SK-N-SH (cell line): ENCODE results near the gene PHOSPHO2. TPM values are rescaled to one million over a fixed set of nuclear protein-coding genes. Genes with fewer than 3 reads are reported as not detected.

Experiments
- CTCF ChIA-PET: fragments of 300-600, 350-600 bp; formaldehyde crosslinking; extraction: SDS; loops from one replicate; lab custom pipeline; 2021; lab: Yijun Ruan, JAX
- POLR2A ChIA-PET: fragments of 350-600 bp; sonication (Branson Sonifier 250); formaldehyde crosslinking; extraction: SDS; loops from one replicate; lab custom pipeline; 2020; ENCODE audit warnings: antibody characterized with exemption, inconsistent platforms; lab: Yijun Ruan, JAX
- DNase-seq: peaks from one replicate; pipeline ENCODE4 v3.0.0; 2012
- H2AFZ ChIP-seq: fragments of 200-600 bp; sonication (generic); 2 replicates; pipeline ENCODE4 v1.8.1; 2016; ENCODE audit warnings: antibody characterized with exemption, mild to moderate bottlenecking, low read depth
- H3F3A ChIP-seq: fragments of 200-600 bp; sonication (generic); replicated peaks from 2 replicates; pipeline ENCODE3; 2016; ENCODE audit warnings: antibody characterized with exemption, mild to moderate bottlenecking; ENCODE audit not compliant: insufficient read depth
- H3K27ac ChIP-seq, 2 experiments: fragments of 200-500 bp in 1 of 2; fragments of 200-600 bp in 1 of 2; sonication (Bioruptor generic) in 1 of 2; sonication (generic), shearing (Covaris generic) in 1 of 2; 2 replicates each; pipeline versions ENCODE4 v1.5.1 to v1.6.1; 2014 to 2016; ENCODE audit warnings: low read depth in 2 of 2, inconsistent platforms in 1 of 2, low read length in 1 of 2, mild to moderate bottlenecking in 1 of 2, mixed read lengths in 1 of 2
- H3K27me3 ChIP-seq: fragments of 200-600 bp; sonication (generic), shearing (Covaris generic); 2 replicates; pipeline ENCODE4 v1.6.1; 2016; ENCODE audit warnings: mixed run types; ENCODE audit not compliant: insufficient read depth
- H3K36me3 ChIP-seq, 2 experiments: fragments of 200-500 bp in 1 of 2; fragments of 200-600 bp in 1 of 2; sonication (Bioruptor generic) in 1 of 2; sonication (generic) in 1 of 2; replicated peaks in 1 of 2; 2 replicates each; pipeline versions ENCODE3 to v1.5.1; 2014 to 2016; ENCODE audit warnings: low read length in 1 of 2, mild to moderate bottlenecking in 1 of 2; ENCODE audit not compliant: insufficient read depth in 2 of 2, control insufficient read depth in 1 of 2
- H3K4me1 ChIP-seq, 2 experiments: fragments of 200-500 bp in 1 of 2; fragments of 200-600 bp in 1 of 2; sonication (Bioruptor generic) in 1 of 2; sonication (generic), shearing (Covaris generic) in 1 of 2; 2 replicates each; pipeline versions ENCODE4 v1.5.1 to v1.6.1; 2014 to 2016; ENCODE audit warnings: low read depth in 1 of 2, low read length in 1 of 2, mixed run types in 1 of 2; ENCODE audit not compliant: insufficient read depth in 2 of 2, control insufficient read depth in 1 of 2
- H3K4me2 ChIP-seq: fragments of 200-600 bp; sonication (generic), shearing (Covaris generic); 2 replicates; pipeline ENCODE4 v1.6.1; 2017; ENCODE audit warnings: mixed run types
- H3K4me3 ChIP-seq, 2 experiments: fragments of 200-500 bp in 1 of 2; fragments of 200-600 bp in 1 of 2; sonication (Bioruptor generic) in 1 of 2; sonication (generic), shearing (Covaris generic) in 1 of 2; 2 replicates each; pipeline versions ENCODE4 v1.5.1 to v1.8.1; 2014 to 2016; ENCODE audit warnings: low read depth in 2 of 2, inconsistent platforms in 1 of 2, low read length in 1 of 2, mild to moderate bottlenecking in 1 of 2, mixed read lengths in 1 of 2, moderate library complexity in 1 of 2
- H3K79me2 ChIP-seq: fragments of 200-600 bp; sonication (generic); 2 replicates; pipeline ENCODE4 v1.8.1; 2017; ENCODE audit warnings: mild to moderate bottlenecking; ENCODE audit not compliant: insufficient read depth
- H3K9ac ChIP-seq: fragments of 200-600 bp; sonication (generic); 2 replicates; pipeline ENCODE4 v1.6.1; 2017; ENCODE audit warnings: mixed run types
- H3K9me2 ChIP-seq: fragments of 200-600 bp; sonication (generic); 2 replicates; pipeline ENCODE4 v1.6.1; 2017; ENCODE audit warnings: mixed run types
- H3K9me3 ChIP-seq: fragments of 200-600 bp; sonication (generic); 2 replicates; pipeline ENCODE4 v1.6.1; 2017; ENCODE audit warnings: mixed run types, mild to moderate bottlenecking, moderate library complexity
- H4K20me1 ChIP-seq: fragments of 200-600 bp; sonication (generic); 2 replicates; pipeline ENCODE4 v1.6.1; 2017; ENCODE audit warnings: mild to moderate bottlenecking, mixed run types; ENCODE audit not compliant: insufficient read depth
- CHD2 ChIP-seq: fragments of 150-350 bp; IDR thresholded peaks from 2 replicates; pipeline ENCODE4 v1.6.1; 2018; ENCODE audit warnings: low read length; ENCODE audit not compliant: partially characterized antibody
- ELF1 ChIP-seq: IDR thresholded peaks from 2 replicates; pipeline ENCODE4 v1.4.0; 2012
- EP300 ChIP-seq, 2 experiments: IDR thresholded peaks; 2 replicates each; pipeline versions ENCODE4 v1.4.0 to v1.6.1; 2012; ENCODE audit warnings: borderline replicate concordance in 1 of 2, low read depth in 1 of 2, low read length in 1 of 2
- FOSL2 ChIP-seq: IDR thresholded peaks from 2 replicates; pipeline ENCODE4 v1.4.0; 2012; ENCODE audit warnings: low read depth, mild to moderate bottlenecking, moderate library complexity, borderline replicate concordance
- FOXJ3 ChIP-seq: sonication (generic); formaldehyde crosslinking; IDR thresholded peaks from 2 replicates; pipeline ENCODE4 v1.5.1; 2020; ENCODE audit warnings: mild to moderate bottlenecking, missing genetic modification reagents
- GABPA ChIP-seq: IDR thresholded peaks from 2 replicates; pipeline ENCODE4 v1.4.0; 2012; ENCODE audit warnings: low read depth, mild to moderate bottlenecking
- GATA2 ChIP-seq: sonication (generic); formaldehyde crosslinking; IDR thresholded peaks from 2 replicates; pipeline ENCODE4 v1.5.0; 2020; ENCODE audit warnings: mild to moderate bottlenecking, missing genetic modification reagents
- IRF3 ChIP-seq: fragments of 150-350 bp; IDR thresholded peaks from 2 replicates; pipeline ENCODE4 v1.6.1; 2016; ENCODE audit warnings: mild to moderate bottlenecking, low read depth, low read length
- JUND ChIP-seq: IDR thresholded peaks from 2 replicates; pipeline ENCODE4 v1.4.0; 2012
- NFIC ChIP-seq: IDR thresholded peaks from 2 replicates; pipeline ENCODE4 v1.4.0; 2012; ENCODE audit warnings: borderline replicate concordance
- RAD21 ChIP-seq: IDR thresholded peaks from 2 replicates; pipeline ENCODE4 v1.6.1; 2012; ENCODE audit warnings: mild to moderate bottlenecking, low read length
- RFX5 ChIP-seq: IDR thresholded peaks from 2 replicates; pipeline ENCODE4 v1.6.1; 2012; ENCODE audit warnings: mild to moderate bottlenecking, improper control_type of control experiment, low read length
- RXRA ChIP-seq: IDR thresholded peaks from 2 replicates; pipeline ENCODE4 v1.4.0; 2012; ENCODE audit warnings: low read depth, mild to moderate bottlenecking, borderline replicate concordance
- TAF1 ChIP-seq: IDR thresholded peaks from 2 replicates; pipeline ENCODE4 v1.6.1; 2012; ENCODE audit warnings: low read depth, mild to moderate bottlenecking, low read length, moderate library complexity, borderline replicate concordance
- TCF12 ChIP-seq: IDR thresholded peaks from 2 replicates; pipeline ENCODE4 v1.4.0; 2012
- TEAD4 ChIP-seq: IDR thresholded peaks from 2 replicates; pipeline ENCODE4 v1.4.0; 2012; ENCODE audit warnings: mild to moderate bottlenecking, borderline replicate concordance; ENCODE audit not compliant: insufficient read depth
- WGBS: methylation state at CpG from one replicate; pipeline ENCODE4 v1.1.6; 2017; ENCODE audit warnings: low lambda C conversion rate; 5-methylcytosine and 5-hydroxymethylcytosine counted together
- polyA plus RNA-seq, 3 experiments: library from polyadenylated mRNA; depleted of rRNA; stranded (reverse); fragments of >200 nt; gene quantifications; 2 replicates each; pipeline ENCODE4 v1.2.3, GENCODE V29; 2012
- TF ChIP-seq, protein P1 (sequence below): IDR thresholded peaks from 2 replicates; pipeline ENCODE4; 2012

PHOSPHO2 gene
- polyA plus RNA-seq, 1 of the 3 experiments (the other 2 are of a cell fraction) = 1.1 TPM

DNA sequence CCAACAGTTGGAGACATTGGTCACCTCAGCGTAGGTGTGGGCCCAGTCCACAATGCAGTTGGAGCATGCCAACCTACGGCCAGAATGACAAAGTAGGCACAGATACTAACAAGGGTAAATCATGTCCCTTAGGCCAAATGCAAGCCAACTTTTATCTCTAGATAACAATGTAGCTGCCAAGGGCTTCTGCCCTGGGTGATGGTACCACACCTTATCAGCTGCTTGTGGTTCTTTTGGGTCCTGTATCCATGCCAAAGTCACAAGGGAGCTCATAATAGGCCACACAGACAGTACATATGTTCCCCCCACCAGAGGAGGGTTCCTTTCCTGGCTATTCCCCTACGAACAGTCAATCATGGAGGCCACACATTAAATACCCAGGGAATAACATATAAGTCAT, 19.1 kb downstream of the PHOSPHO2 start (continued):
- TF ChIP-seq GABPA = no peak
- no peak for TF ChIP-seq TAF1
- TF ChIP-seq FOSL2 = no peak
- no peak for TF ChIP-seq RAD21
- no peak for TF ChIP-seq FOXJ3 (CRISPR knock-in tag)
- no peak for TF ChIP-seq GATA2 (CRISPR knock-in tag)

DNA sequence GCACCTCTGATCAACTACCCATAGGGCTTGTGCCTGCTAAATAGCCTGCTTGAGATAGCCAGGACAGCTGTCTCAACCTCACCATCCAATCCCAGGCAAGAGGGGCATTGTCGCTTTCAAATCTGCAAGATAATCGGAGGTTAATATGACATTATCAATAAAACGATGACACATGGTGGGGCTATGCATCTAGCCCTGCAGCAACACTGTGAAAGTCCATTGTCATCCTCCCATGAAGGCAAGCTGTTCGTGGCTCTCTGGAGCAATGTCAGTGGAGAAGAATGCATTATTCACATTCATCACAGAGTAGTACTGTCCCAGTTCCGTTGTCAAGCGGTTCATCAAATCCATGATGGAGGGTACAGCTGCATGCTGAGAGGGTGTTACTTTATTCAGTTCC, 20.4 kb downstream of the PHOSPHO2 start:
- no peak overlapping the region for H2AFZ ChIP-seq
- ChIA-PET POLR2A (interaction anchor here (0.9 to 4.8 kb wide), 3 partner anchors 9 to 20 kb away, joined by 3 to 50 read pairs (median 3); partner anchors contain the start of gene KLHL23), CTCF (interaction anchor here (1.0 to 3.8 kb wide), 2 partner anchors 21 to 26 kb away, joined by 3 to 20 read pairs; partner anchors contain the start of genes CFAP210 and PHOSPHO2)
- no peaks in the 10 kb centered on the region for H3K9me3 ChIP-seq
- H3K4me1 ChIP-seq = peaks cover 16 to 59% of the 10 kb centered on the region in 2 experiments; a peak in 2 of 4 replicates
- peak overlapping the region in 1 of 2 experiments; percentile 100; a peak in 2 of 4 replicates for H3K27ac ChIP-seq
- no peak overlapping the region for H3K9ac ChIP-seq
- H3K4me3 ChIP-seq = peak overlapping the region; percentile 50 to 61; a peak in 3 of 4 replicates
- peak overlapping the region; percentile 86 for H3K4me2 ChIP-seq
- peak; percentile 50 for DNase-seq
- no peaks in the 10 kb centered on the region for H3K79me2 ChIP-seq
- no peaks in the 10 kb centered on the region for H3K9me2 ChIP-seq
- peaks cover 0 to 3% of the 10 kb centered on the region in 2 experiments for H3K36me3 ChIP-seq
- 54% methylated on average over 5 of the region's 6 CpGs for WGBS
- no peaks in the 10 kb centered on the region for H3F3A ChIP-seq
- H4K20me1 ChIP-seq = no peaks in the 10 kb centered on the region
- TF ChIP-seq GATA2 (CRISPR knock-in tag) = peak; percentile 82
- TF ChIP-seq JUND = no peak; the same call in 1 of the 2 replicates
- TF ChIP-seq EP300 (IDR thresholded peaks at IDR 0.05; ENCODE audit: borderline replicate concordance in 1 of 2, low read depth in 1 of 2, low read length in 1 of 2) = peak in 1 of 2 experiments; percentile 68; a peak in 1 of 4 replicates
- no peak for TF ChIP-seq CHD2
- 0 out of 2 replicates have a peak, but pooled peaks have one; percentile 38 for TF ChIP-seq FOXJ3 (CRISPR knock-in tag)
- no peaks in the 10 kb centered on the region for H3K27me3 ChIP-seq

GRCh38 chr2:169715379-169716237, 21.3 kb downstream of the PHOSPHO2 start:
- no peaks in the 10 kb centered on the region for H3K9me3 ChIP-seq
- POLR2A ChIA-PET = interaction anchor here (0.6 to 4.8 kb wide), 10 partner anchors 9 to 112 kb away, joined by 3 to 50 read pairs (median 4); partner anchors contain the start of genes CFAP210, KLHL23, PHOSPHO2 and SSB
- DNase-seq = peak; percentile 30
- no peaks in the 10 kb centered on the region for H4K20me1 ChIP-seq
- CTCF ChIA-PET = interaction anchor here (0.7 to 3.8 kb wide), 5 partner anchors 19 to 1214 kb away, joined by 3 to 20 read pairs (median 7); partner anchors contain the start of genes CFAP210, GORASP2, METTL5 and PHOSPHO2
- H3K27me3 ChIP-seq = no peaks in the 10 kb centered on the region
- H3F3A ChIP-seq = no peaks in the 10 kb centered on the region
- peak overlapping the region; percentile 50 to 61 for H3K4me3 ChIP-seq
- H3K79me2 ChIP-seq = no peaks in the 10 kb centered on the region
- WGBS = 29% methylated on average over 14 of the region's 17 CpGs
- H3K9me2 ChIP-seq = no peaks in the 10 kb centered on the region
- peaks cover 0 to 3% of the 10 kb centered on the region in 2 experiments for H3K36me3 ChIP-seq
- H3K27ac ChIP-seq = peak overlapping the region in 1 of 2 experiments; percentile 100; a peak in 2 of 4 replicates
- TF ChIP-seq, protein P1, sequence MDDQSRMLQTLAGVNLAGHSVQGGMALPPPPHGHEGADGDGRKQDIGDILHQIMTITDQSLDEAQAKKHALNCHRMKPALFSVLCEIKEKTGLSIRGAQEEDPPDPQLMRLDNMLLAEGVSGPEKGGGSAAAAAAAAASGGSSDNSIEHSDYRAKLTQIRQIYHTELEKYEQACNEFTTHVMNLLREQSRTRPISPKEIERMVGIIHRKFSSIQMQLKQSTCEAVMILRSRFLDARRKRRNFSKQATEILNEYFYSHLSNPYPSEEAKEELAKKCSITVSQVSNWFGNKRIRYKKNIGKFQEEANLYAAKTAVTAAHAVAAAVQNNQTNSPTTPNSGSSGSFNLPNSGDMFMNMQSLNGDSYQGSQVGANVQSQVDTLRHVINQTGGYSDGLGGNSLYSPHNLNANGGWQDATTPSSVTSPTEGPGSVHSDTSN = peak; percentile 33; the same call in 1 of the 2 replicates
- no peak for TF ChIP-seq CHD2
- TF ChIP-seq GATA2 (CRISPR knock-in tag) = peak; percentile 50
- TF ChIP-seq ELF1 = no peak
- TF ChIP-seq TCF12 = 0 out of 2 replicates have a peak, but pooled peaks have one; percentile 14
- TF ChIP-seq RFX5 = 0 out of 2 replicates have a peak, but pooled peaks have one; percentile 10
- peak; percentile 31; the same call in 1 of the 2 replicates for TF ChIP-seq TEAD4
- TF ChIP-seq NFIC = peak; percentile 66
- TF ChIP-seq RXRA = no peak
- TF ChIP-seq IRF3 = no peak
- peaks cover 16 to 59% of the 10 kb centered on the region in 2 experiments; a peak in 2 of 4 replicates for H3K4me1 ChIP-seq
- H3K9ac ChIP-seq = no peak overlapping the region
- H3K4me2 ChIP-seq = peak overlapping the region; percentile 86
- H2AFZ ChIP-seq = peak overlapping the region; percentile 80
